Stimulated activated CD8-positive, alpha-beta memory T cell treated with anti-CD3 and anti-CD28 coated beads, Interleukin-12 subunit alpha, Interleukin-12 subunit beta, amount 100 ng/mL, for 4 hours (primary cell): ENCODE measurements around the gene RAMP3.
"Not testable (repeated sequence)": the region's sequence is repeated elsewhere in the genome, so short reads cannot be mapped to it uniquely, and the experiment has no call there.

Source experiments
- DNase-seq: peaks from one replicate; pipeline ENCODE4 v3.0.0-alpha.2; 2020; ENCODE audit warnings: low read depth

Gene RAMP3

GRCh38 chr7:45157286-45157652 lies 322 bp upstream of the RAMP3 start:
- DNase-seq = no peak

DNA sequence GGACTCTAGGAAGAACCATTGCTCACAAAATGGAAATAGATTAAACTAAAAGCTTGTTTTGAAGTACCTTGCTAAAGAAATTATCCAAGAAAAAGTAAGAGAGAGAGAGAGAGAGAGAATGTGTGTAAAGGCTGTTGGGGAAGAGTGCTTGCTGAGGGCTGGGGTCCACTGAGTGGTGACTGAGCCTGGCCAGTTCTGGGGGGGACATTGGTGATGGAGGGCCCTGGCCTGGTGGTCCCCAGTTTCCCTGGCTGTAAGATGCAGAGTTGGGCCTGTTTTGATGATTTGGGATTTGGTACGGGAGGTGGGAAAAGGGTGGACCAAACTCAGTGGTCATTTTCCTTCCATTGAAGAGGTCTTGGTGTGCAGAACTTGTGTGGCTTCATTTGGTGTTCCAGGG lies 880 bp downstream of the RAMP3 start:
- no peak for DNase-seq

- DNase-seq = no peak
These were observed 1.7 kb downstream of the RAMP3 start for GRCh38 chr7:45159296-45159695.

DNA sequence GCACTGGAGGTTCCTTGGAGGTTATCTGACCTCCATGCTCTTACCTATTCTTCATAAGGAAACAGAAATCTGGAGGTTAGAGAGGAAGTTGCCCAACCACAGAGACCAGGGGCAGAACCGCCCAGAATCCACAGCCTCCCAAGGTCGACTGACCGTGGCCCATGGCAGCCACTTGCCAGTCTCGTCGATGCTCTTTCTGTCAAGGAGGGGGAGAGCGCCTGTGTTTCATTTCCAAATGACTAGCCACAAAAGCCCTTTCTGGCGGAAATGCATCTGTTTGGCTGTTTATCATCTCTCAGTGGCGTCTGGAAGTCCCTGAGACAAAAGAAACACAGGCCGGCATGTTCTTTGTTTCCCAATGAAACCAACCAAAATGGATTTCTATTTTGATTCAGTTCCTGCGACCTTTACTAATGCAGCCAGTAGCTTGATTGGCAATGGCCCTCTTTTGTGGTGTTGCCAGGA lies 2.9 kb downstream of the RAMP3 start:
- no peak for DNase-seq

- DNase-seq = no peak
These were observed 3.5 kb downstream of the RAMP3 start for GRCh38 chr7:45161138-45161537.

GRCh38 chr7:45161842-45162241 lies 4.3 kb downstream of the RAMP3 start:
- no peak for DNase-seq

DNA sequence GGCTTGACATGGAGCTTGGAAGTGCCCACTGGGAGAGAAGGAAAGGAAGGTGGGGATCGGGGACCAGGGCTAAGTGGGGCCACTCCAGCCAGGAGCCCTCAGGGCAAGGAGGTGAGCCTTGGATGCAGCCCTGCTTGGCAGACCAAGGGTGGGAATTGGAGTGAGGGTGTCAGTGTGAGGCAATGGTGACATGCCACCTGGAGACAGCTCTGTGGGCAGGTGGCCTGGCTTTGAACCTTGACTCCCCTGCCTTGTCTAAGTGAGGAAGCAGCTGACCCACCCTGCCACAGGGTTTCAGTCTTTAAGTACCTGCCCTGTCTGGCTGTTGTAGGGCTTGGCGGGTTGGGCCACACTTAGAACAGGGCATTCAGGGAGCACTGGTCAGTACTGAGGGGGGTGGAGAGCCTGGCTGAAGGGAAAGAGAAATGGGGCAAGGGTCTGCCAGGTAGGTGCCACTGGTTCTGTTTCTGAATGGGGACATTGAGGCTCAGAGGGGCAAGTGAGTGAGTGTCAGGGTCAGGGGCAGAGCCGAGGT lies 4.8 kb downstream of the RAMP3 start:
- DNase-seq = no peak

DNA sequence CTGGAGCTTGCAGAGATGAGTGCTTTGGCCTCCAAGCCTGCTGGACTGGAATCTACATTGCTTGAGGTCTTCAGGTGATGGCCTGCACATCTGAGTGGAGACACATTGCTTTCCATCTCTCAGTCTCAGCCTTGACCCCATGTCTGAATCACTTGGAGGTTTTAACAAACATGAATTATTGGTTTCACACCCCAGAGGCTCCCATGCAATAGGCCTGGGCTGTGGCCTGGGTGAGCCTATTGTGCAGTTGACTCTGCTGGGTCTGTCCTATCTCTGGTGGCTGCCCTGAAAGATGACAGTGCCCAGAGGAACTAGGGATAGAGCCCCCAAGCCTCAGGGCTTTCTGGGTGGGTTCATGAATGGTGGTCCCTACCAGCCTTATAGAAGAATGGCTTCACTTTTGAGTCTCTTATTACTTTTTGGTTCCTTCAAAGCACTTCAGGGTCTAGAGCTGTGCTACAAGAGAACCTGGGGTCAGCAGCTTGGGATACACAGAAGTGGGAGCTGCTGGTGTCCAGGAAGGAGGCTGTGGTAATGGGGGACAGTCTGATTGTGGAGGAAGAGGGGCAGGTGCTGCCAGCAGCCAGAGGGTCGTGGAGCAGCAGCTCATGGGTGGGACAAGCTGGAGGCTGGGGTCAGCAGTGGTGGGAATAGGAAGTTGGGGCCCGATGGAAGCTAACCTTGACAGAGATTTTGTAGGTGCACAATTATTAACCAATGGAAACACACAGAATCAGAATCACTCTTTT lies 5.5 kb downstream of the RAMP3 start:
- DNase-seq = no peak

DNA sequence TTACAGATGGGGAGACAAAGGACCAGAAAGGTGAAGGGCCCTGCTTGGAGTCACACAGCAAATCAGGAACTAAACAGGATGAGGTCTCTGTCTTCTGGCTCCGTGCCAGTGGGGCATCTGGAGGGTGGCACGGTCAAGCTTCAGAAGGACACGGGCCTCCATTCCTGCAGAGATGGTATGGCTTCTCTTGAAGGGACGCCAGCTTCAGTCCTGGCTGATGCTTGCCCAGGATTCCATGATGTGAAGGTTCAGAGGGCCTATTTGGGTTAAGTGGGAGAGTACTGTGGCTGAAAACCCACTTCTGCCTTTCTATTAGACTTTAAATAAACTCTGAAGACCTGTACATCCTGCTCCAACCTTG lies 6.1 kb downstream of the RAMP3 start:
- DNase-seq = no peak

GRCh38 chr7:45164271-45164670 lies 6.7 kb downstream of the RAMP3 start:
- not testable (repeated sequence) for DNase-seq

DNA sequence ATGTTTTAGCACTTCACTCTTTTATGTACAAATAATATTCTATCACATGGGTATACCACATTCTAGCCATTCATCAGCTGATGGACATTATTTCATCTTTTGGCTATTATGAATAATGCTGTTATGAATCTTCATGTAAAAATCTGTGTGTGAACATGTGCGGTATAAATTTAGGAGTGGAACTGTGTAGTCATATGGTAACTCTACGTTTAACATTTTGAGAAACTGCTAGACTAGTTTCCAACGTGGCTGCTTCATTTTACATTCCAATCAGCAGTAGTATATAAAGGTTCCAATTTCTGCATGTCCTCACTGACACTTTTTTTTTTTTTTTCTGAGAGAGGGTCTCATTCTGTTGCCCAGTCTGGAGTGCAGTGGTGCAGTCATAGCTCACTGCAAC lies 8.3 kb downstream of the RAMP3 start:
- no peak for DNase-seq

- no peak for DNase-seq
These were observed 14.4 kb downstream of the RAMP3 start for GRCh38 chr7:45171946-45172345.

GRCh38 chr7:45173596-45174327 lies 16.2 kb downstream of the RAMP3 start:
- no peak for DNase-seq

- DNase-seq = no peak
These were observed 16.7 kb downstream of the RAMP3 start for GRCh38 chr7:45174328-45174610.

DNA sequence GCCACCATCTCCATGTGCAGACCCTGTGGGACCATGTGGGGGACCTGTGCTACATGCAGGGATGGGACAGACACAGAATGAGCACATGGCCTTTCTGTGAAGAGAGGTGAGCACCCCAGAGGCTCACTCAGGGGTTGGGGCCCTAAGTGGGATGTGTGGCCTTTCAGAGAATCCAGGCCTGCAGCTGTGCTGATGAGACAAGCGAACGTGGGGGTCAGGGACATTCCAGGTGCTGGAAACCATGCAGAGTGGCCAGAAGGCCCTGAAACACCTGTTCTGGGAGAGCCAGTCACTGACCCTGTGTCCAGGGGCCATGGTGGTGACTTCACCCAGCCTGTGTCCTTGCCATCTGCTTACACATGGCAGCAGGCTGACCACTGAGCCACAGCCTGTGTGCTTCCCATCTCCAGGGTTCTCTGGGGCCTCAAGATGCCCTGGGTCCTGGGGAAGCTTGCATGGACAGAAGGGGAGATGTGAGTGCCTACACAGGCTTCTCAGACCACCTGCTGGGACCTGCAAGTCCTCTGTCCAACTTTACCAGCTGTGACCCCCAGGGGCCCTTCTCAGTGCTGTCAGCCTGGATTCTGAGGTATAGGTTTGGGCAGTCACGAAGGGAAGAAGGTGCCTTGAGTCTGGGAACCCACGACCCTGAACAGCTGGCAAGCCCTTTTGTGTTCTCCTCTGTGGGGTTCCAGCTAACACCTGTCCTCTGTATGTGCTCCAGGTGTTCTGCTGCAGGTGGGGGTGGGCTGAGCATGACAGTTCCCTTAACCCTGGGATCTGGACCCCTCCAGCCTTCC lies 17.6 kb downstream of the RAMP3 start:
- no peak for DNase-seq

- DNase-seq = no peak
These were observed 18.5 kb downstream of the RAMP3 start for GRCh38 chr7:45176091-45176490.

GRCh38 chr7:45176886-45177731 lies 19.5 kb downstream of the RAMP3 start:
- no peak for DNase-seq

GRCh38 chr7:45177801-45178200 lies 20.2 kb downstream of the RAMP3 start:
- no peak for DNase-seq

DNA sequence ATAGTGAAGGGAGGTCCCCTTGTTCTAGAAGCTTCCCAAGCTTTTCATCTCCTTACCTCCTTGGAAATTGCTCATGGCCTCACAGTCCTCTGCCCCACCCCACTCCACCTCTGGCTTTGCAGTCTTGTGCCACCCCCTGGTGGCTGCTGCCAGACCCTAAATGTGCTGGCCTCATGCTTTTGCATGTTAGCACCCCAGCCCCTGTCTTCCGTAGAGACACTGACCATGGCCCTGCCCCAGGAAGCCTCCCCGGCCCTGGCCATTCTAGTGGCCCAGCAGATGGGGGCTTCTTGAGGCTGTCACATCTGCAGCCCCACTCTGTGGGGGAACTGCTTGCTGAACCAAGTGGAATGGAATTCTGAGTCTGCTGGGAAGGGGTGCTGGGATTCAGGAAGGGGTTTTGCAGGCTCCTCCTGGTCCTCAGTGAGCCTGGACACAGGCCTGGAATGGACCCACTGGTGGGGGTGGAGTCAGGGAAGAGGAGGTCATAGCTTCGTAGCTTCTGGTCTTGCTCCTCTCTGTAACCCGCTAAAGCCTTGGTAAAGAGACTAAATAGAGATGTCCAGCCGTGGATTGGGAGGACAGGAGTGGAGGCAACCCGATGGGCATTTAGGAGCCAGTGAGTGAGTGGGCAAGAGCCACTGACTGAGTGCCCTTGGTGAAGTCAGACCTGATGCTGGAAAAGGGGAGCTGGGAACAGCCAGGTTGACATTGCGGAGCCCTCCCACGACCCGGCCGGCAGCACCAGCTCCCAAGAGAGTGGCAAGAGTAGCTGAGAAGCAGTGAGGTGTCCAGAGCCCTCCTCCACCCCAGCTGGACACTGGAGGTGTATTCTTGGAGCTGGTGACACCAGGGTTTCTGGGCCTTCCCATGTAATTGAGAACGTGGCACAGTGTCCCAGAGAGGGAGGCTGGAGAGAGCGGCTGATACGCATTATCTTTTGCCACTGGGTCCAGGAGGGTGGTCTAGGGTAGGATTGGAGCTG lies 20.9 kb downstream of the RAMP3 start:
- DNase-seq = no peak

DNA sequence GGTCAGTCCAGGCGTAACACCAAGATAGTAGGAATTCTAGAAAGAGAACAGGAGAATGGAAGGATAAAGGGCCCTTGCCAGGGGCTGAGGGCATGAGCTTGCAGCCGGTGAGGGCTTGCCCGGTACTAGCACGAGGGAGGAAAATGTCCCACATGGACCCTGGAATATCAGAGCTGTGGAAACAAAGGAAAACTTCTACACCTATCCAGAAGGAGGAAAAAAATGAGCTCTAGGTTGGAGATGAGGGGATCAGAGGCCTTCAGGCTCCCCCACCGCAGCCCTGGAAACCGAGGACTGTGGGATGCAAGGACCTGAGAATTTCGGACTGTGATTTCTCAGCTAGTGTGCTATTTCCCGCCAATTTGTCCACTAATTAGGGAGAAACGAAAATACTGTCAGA lies 22.1 kb downstream of the RAMP3 start:
- DNase-seq = no peak
